ENCODE measurements around the gene LLGL2.

GRCh38 chr17:75566416-75566815 lies 40.9 kb downstream of the LLGL2 start:
- TF ChIP-seq CTCF (IDR thresholded peaks at IDR 0.05; ENCODE audit: insufficient read depth, low read depth, low read length) (no peak), EZH2 (IDR thresholded peaks at IDR 0.05; ENCODE audit: insufficient read depth, low read length) (no peak)

Measured in astrocyte (in vitro differentiated cells and primary cell).